Fibroblast of the aortic adventitia (primary cell): ENCODE results near the gene DDX50. TPM values are rescaled to one million over a fixed set of nuclear protein-coding genes. Genes with fewer than 3 reads are reported as not detected.
A peak's percentile ranks its signal among the peaks of the same experiment; 100 is the strongest.

Experiments
- DNase-seq: peaks from one replicate; pipeline ENCODE4 v3.0.0-alpha.2; 2010; ENCODE audit warnings: low read depth
- H3K4me3 ChIP-seq: 2 replicates; pipeline ENCODE4 v1.5.1; 2011; ENCODE audit warnings: low read depth, mild to moderate bottlenecking, control low read depth, low read length, moderate library complexity
- CTCF ChIP-seq: IDR thresholded peaks from 2 replicates; pipeline ENCODE4 v1.5.1; 2011; ENCODE audit warnings: mild to moderate bottlenecking, low read length, control low read depth, inconsistent platforms; ENCODE audit not compliant: insufficient read depth
- total RNA-seq: library from RNA; depleted of rRNA; stranded (reverse); fragments of >200 nt; gene quantifications from 2 replicates; pipeline ENCODE4 v1.2.3, GENCODE V29; 2012; ENCODE audit warnings: low replicate concordance

DDX50 gene
- total RNA-seq, 1 donor, result 52.6 TPM

DNA sequence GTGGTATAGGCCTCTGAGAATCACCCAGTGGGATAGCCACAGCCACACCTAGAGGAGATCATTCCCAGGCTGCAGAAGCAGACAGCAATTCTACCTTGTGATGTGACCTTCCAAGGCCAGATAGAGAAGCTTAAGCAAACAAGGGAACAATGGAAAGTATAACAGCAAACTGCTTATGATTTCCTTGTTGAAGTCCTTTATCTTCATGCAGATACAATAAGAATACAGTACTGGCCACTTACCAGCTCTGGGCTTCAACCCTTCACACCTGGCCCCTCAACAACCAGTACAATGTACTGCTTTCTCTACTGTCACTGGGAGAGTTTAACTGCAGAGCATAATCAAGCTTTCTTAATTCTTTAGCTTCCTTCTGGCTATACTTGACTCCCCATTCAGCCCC, 22.6 kb upstream of the DDX50 start:
- no peak for TF ChIP-seq CTCF
- no peak for DNase-seq
- no peak overlapping the region for H3K4me3 ChIP-seq

DNA sequence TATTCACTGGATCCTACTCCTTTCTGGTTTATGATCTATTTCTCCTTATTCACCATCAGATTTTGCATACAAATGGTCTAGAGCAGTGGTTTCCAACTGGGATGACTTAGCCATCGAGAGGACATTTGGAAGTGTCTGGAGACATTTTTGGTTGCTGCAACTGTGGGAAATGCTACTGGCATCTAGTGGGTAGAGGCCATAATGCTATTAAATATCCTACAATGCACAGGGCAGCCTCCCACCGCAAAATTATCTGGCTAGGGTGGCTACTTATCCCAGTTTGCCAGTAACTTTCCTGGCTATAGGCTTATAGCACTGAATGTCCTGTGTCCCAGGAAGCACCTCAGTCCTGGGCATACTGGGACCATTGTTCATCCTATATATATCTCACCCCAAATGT, 21.5 kb upstream of the DDX50 start:
- no peak overlapping the region for H3K4me3 ChIP-seq
- DNase-seq, result no peak
- no peak for TF ChIP-seq CTCF

DNA sequence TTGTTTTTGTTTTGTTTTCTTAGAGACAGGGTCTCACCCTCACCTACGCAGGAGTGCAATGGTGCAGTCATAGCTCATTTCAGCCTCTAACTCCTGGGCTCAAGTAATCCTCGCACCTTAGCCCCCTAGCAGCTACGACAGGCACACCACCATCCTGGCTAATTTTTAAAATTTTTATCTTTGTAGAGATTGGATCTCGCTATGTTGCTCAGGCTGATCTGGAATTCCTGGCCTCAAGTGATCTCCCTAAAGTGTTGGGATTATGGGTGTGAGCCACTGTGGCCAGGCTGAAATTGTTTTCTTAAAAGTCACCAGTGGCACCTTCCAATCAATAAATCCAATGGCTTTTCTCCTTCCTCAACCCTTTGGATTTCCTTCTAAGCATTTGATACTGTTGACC, 20.9 kb upstream of the DDX50 start:
- TF ChIP-seq CTCF, result no peak
- DNase-seq, result no peak
- H3K4me3 ChIP-seq, result no peak overlapping the region

DNA sequence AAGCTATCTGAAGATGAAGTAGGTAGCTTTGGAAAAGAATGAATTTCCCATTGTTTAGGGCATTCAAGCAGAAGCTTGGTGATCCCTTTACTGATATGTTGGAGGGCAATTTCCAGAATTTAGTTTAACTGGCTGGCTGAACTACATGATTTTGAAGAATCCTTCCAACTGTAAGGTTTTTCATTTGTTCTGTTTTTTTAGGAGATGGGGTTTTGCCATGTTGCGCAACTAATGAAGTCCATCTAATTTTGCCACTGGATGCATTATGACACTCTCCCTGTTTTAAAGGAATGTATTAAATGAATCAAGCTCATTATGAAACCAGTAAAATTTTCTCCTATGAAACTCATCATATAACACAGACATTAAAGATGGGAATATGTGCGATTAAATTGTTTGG, 6.1 kb upstream of the DDX50 start:
- DNase-seq, result peak; percentile 9
- H3K4me3 ChIP-seq, result no peak overlapping the region
- TF ChIP-seq CTCF, result no peak

DNA sequence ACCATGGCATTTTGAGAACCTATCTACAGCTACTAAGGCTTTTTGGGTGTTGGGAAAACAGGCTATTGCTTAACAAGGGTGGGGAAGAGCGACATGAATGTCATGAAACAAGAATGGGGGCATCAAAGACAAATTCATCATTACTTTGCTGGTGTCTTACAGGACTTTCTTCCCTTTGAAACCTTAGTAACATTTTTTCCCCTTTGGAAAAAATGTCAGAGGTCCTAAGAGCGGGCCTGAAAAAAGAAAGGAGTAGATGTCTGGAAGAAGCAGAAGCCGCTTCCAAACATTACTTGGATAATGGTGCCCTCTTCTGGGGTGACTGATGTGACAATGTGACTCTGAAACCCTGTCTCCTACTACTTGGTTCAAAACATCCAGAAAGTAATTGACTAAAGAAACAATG, 3.8 kb upstream of the DDX50 start:
- H3K4me3 ChIP-seq, result no peak overlapping the region
- peak; percentile 84 for DNase-seq
- peak; percentile 37 for TF ChIP-seq CTCF

- H3K4me3 ChIP-seq, result no peak overlapping the region
- TF ChIP-seq CTCF, result no peak
- no peak for DNase-seq
Observed at GRCh38 chr10:68899186-68899745, 1.8 kb upstream of the DDX50 start.

DNA sequence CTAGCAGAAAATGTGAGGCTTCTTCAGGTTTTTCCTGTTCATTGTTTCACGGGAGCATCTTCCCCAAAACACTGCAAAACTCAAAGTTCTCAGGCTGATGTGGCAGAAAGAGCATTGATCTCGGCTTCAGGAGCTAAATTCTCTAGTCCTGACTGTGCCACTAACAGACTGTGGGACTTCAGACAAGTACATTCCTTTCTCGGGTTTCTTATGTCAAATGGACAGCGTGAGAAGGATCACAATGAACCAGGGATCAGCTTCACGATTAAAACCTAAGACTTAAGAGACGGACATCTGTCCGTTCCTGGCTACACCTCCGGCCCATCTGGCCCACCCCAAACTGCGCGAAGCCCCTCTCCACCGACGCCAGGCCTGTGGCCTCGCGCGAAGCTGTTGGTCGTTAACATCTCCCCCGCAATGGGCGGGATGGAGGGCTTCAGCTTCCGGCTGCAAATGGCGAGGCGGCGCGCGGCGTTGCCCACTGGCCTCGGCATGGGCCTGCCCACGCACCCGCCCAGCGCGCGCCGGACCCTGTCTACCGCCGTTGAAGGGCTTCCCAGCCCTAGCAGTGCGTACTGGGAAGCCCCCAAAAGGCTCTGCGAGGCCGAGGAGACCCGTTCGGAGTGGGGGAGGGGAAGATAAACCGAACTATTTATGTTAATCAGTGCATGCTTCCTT, 549 bp upstream of the DDX50 start:
- DNase-seq, result no peak
- TF ChIP-seq CTCF, result no peak
- peak overlapping the region; percentile 74 for H3K4me3 ChIP-seq
